Measurements from ENCODE around the gene NMUR1. TPM values are rescaled to one million over a fixed set of nuclear protein-coding genes. Genes with fewer than 3 reads are reported as not detected.
A peak's percentile ranks its signal among the peaks of the same experiment; 100 is the strongest.

NMUR1 gene
- total and polyA plus RNA-seq, 4 experiments from 2014 or later, result 0.05 TPM; not detected in 3

DNA sequence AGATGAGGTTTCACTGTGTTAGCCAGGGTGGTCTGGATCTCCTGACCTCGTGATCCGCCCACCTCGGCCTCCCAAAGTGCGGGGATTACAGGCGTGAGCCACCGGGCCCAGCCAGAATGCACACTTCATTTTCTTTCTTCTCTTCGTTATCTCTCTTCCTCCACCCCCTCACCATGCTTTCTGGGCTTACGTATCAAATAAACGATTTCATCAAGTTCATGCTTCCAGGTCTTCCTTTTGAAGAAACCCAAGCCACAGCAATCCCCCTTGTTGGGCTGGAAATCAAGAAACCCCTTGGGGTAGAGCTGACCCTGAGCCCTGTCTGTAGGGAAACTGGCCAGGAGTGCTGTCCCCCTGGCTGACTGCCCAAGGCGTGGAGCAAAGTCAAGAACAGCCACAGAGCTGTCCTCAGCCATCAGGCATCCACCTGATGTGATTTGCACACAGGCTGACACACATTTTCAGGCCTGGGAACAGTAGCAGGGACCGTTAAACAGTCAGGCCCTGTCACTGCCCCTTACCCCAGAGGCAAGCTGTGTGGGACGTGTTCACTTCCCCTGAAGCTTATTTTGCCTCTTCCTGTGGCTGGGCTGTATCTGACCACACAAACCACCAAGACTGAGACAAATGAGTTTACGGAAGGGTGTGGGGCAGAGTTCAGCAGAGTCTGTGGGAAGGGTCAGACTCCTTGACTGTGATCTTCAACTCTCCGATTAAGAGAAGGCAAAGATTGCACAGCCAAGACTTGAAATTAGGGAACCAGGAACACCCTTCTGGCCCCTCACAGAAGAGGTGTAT, 15.1 kb upstream of the NMUR1 start:
- ChIA-PET CTCF (ENCODE audit: partially characterized antibody) (interaction anchor here (1.2 to 2.0 kb wide), 3 partner anchors 10 to 53 kb away, joined by 3 to 12 read pairs (median 5); no protein-coding TSS in a partner anchor), POLR2A (ENCODE audit: partially characterized antibody) (interaction anchor here (0.6 to 1.2 kb wide), 4 partner anchors 13 to 115 kb away, joined by 3 to 8 read pairs (median 4); partner anchors contain the start of gene NCL)
- intact Hi-C loops (cut with micrococcal nuclease), result no loop called here
- no peaks in the 10 kb centered on the region for H3K36me3 ChIP-seq (ENCODE audit: insufficient read depth, low read length)
- H3K27me3 ChIP-seq (ENCODE audit: insufficient read depth, low read length), result no peaks in the 10 kb centered on the region
- peak overlapping the region; percentile 57 to 88 (median 72) for H3K4me3 Mint-ChIP-seq
- H3K4me3 ChIP-seq (ENCODE audit: low read length in 2 of 2), result peak overlapping the region; percentile 39 to 40
- H3K4me1 Mint-ChIP-seq, result peaks cover 25 to 58% (median 39%) of the 10 kb centered on the region in 4 donors
- peaks cover 0 to 19% (median 8%) of the 10 kb centered on the region in 8 donors for H3K9me3 Mint-ChIP-seq
- H3K27me3 Mint-ChIP-seq, result no peaks in the 10 kb centered on the region
- H3K4me1 ChIP-seq (ENCODE audit: insufficient read depth, low read length), result peaks cover 22% of the 10 kb centered on the region
- peak overlapping the region; percentile 68 to 94 (median 89) for H3K27ac Mint-ChIP-seq
- DNase-seq, result peak; percentile 21 to 49 (median 36)
- H3K36me3 Mint-ChIP-seq, result peaks cover 0 to 4% of the 10 kb centered on the region in 2 donors
- peak overlapping the region; percentile 51 for H3K27ac ChIP-seq (ENCODE audit: low read depth, low read length)
- H3K9me3 ChIP-seq (ENCODE audit: control insufficient read depth in 1 of 2, low read length in 2 of 2), result no peaks in the 10 kb centered on the region

DNA sequence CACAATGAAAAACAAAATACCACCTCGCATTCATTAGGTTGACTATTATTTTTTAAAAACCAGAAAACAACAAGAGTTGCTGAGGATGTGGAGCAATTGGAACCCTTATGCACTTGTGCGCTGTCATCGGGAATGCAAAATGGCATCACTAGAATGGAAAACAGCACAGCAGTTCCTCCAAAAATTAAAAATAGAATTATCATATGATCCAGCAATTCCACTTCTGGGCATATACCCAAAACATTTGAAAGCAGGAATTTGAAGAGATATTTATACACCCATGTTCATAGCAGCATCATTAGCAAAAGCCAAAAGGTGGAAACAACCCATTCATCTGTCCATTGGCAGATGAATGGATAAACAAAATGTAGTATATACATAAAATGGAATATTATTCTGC, 11.9 kb upstream of the NMUR1 start:
- peaks cover 20 to 50% (median 27%) of the 10 kb centered on the region in 4 donors for H3K4me1 Mint-ChIP-seq
- no peaks in the 10 kb centered on the region for H3K27me3 Mint-ChIP-seq
- intact Hi-C loops (cut with micrococcal nuclease), result no loop called here
- H3K36me3 Mint-ChIP-seq, result peaks cover 0 to 4% of the 10 kb centered on the region in 2 donors
- peaks cover 0 to 19% (median 8%) of the 10 kb centered on the region in 8 donors for H3K9me3 Mint-ChIP-seq
- ChIA-PET CTCF (ENCODE audit: partially characterized antibody) (interaction anchor here (1.0 to 1.4 kb wide), 2 partner anchors 11 to 59 kb away, joined by 3 to 4 read pairs; no protein-coding TSS in a partner anchor), POLR2A (ENCODE audit: partially characterized antibody) (no interaction called here)
- Histone ChIP-seq H3K36me3 (ENCODE audit: insufficient read depth, low read length) (no peaks in the 10 kb centered on the region), H3K4me3 (ENCODE audit: low read length in 2 of 2) (no peak overlapping the region), H3K27ac (ENCODE audit: low read depth, low read length) (no peak overlapping the region), H3K4me1 (ENCODE audit: insufficient read depth, low read length) (peaks cover 20% of the 10 kb centered on the region), H3K27me3 (ENCODE audit: insufficient read depth, low read length) (no peaks in the 10 kb centered on the region), H3K9me3 (ENCODE audit: control insufficient read depth in 1 of 2, low read length in 2 of 2) (no peaks in the 10 kb centered on the region)
- H3K27ac Mint-ChIP-seq, result no peak overlapping the region
- no peak overlapping the region for H3K4me3 Mint-ChIP-seq
- DNase-seq, result no peak

DNA sequence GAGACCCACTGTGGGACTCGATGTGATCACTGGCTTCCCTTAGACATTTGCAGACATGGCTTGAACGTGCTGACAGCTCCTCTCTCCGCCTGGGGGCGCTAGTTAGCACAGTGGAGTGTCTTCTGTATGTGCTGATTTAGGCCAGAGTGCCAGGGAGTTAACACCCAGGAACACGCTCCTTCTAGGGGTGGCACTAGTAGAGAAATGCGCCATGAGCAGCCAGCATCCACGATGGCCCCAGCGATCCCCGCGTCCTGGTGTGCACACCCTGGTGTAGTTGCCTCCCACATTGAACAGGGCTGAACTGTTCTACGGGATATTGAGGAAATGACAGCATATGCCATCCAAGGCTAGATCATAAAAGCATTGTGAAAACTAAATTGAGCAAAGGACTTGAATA, 11.4 kb upstream of the NMUR1 start:
- Mint-ChIP-seq H3K4me1 (peaks cover 20 to 49% (median 27%) of the 10 kb centered on the region in 4 donors), H3K36me3 (peaks cover 0 to 4% of the 10 kb centered on the region in 2 donors), H3K27me3 (no peaks in the 10 kb centered on the region), H3K9me3 (peaks cover 0 to 19% (median 8%) of the 10 kb centered on the region in 8 donors), H3K27ac (no peak overlapping the region), H3K4me3 (peak overlapping the region in 1 of 8 donors; percentile 25)
- Histone ChIP-seq H3K27ac (ENCODE audit: low read depth, low read length) (no peak overlapping the region), H3K36me3 (ENCODE audit: insufficient read depth, low read length) (no peaks in the 10 kb centered on the region), H3K27me3 (ENCODE audit: insufficient read depth, low read length) (no peaks in the 10 kb centered on the region), H3K4me3 (ENCODE audit: low read length in 2 of 2) (no peak overlapping the region), H3K4me1 (ENCODE audit: insufficient read depth, low read length) (peaks cover 19% of the 10 kb centered on the region), H3K9me3 (ENCODE audit: control insufficient read depth in 1 of 2, low read length in 2 of 2) (no peaks in the 10 kb centered on the region)
- CTCF ChIA-PET (ENCODE audit: partially characterized antibody), result no interaction called here
- POLR2A ChIA-PET (ENCODE audit: partially characterized antibody), result no interaction called here
- no peak for DNase-seq
- intact Hi-C loops (cut with micrococcal nuclease), result no loop called here

DNA sequence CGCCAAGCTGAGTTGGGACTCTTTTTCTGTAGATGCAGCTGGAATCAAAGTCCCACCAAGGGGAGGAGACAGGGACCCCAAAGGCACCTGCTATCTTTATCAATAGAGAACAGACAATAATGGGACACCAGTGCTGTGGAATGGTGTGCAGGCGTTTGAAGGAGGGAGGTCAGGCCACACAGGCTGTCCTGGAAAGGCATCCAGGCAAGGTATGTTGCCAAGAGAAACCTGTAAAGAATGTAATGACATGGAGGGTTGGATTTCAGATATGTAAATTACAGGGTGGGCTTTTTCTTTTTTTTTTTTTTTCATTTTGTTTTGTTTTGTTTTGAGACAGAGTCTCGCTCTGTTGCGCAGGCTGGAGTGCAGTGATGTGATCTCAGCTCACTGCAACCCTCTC, 9.7 kb upstream of the NMUR1 start:
- H3K36me3 Mint-ChIP-seq, result peaks cover 0 to 4% of the 10 kb centered on the region in 2 donors

DNA sequence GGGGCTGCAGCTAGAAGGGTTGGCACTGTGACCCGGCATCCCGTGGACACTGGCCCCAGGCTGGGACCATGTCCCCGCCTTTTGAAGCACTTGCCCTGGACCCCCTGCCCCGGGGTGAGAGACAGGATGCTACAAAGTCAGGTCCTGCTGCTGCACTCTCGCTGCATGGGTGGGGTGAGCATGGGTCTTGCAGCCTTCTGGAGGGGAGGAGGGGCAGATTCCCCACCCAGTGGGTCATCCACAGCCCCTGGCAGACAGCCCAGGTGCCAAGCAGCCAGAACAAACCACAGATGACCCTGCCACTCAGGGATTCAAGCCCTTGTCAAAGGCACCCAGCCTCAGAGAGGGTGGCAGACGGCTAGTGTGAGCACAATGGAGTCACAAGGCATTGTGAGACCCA, 5.7 kb upstream of the NMUR1 start:
- ChIA-PET CTCF (ENCODE audit: partially characterized antibody) (interaction anchor here (1.1 to 1.4 kb wide), 2 partner anchors 19 to 22 kb away, joined by 3 to 4 read pairs; no protein-coding TSS in a partner anchor), POLR2A (ENCODE audit: partially characterized antibody) (no interaction called here)
- Mint-ChIP-seq H3K9me3 (no peaks in the 10 kb centered on the region), H3K36me3 (no peaks in the 10 kb centered on the region), H3K27me3 (no peaks in the 10 kb centered on the region), H3K4me1 (peaks cover 5 to 32% (median 17%) of the 10 kb centered on the region in 4 donors), H3K4me3 (no peak overlapping the region), H3K27ac (no peak overlapping the region)
- intact Hi-C loops (cut with micrococcal nuclease), result no loop called here
- peaks cover 2% of the 10 kb centered on the region for H3K4me1 ChIP-seq (ENCODE audit: insufficient read depth, low read length)
- H3K4me3 ChIP-seq (ENCODE audit: low read length in 2 of 2), result no peak overlapping the region
- no peaks in the 10 kb centered on the region for H3K36me3 ChIP-seq (ENCODE audit: insufficient read depth, low read length)
- H3K9me3 ChIP-seq (ENCODE audit: control insufficient read depth in 1 of 2, low read length in 2 of 2), result no peaks in the 10 kb centered on the region
- DNase-seq, result no peak
- no peak overlapping the region for H3K27ac ChIP-seq (ENCODE audit: low read depth, low read length)
- no peaks in the 10 kb centered on the region for H3K27me3 ChIP-seq (ENCODE audit: insufficient read depth, low read length)

More for the DNA sequence above, 9.7 kb upstream of the NMUR1 start:
- POLR2A ChIA-PET (ENCODE audit: partially characterized antibody), result no interaction called here
- no peak for DNase-seq
- intact Hi-C loops (cut with micrococcal nuclease), result no loop called here
- H3K4me1 Mint-ChIP-seq, result peaks cover 4 to 35% (median 18%) of the 10 kb centered on the region in 4 donors
- CTCF ChIA-PET (ENCODE audit: partially characterized antibody), result interaction anchor here (0.7 to 1.9 kb wide), 6 partner anchors 10 to 57 kb away, joined by 3 to 7 read pairs (median 5); partner anchors contain the start of gene NMUR1
- Histone ChIP-seq H3K9me3 (ENCODE audit: control insufficient read depth in 1 of 2, low read length in 2 of 2) (no peaks in the 10 kb centered on the region), H3K27me3 (ENCODE audit: insufficient read depth, low read length) (no peaks in the 10 kb centered on the region), H3K27ac (ENCODE audit: low read depth, low read length) (no peak overlapping the region), H3K4me3 (ENCODE audit: low read length in 2 of 2) (no peak overlapping the region), H3K36me3 (ENCODE audit: insufficient read depth, low read length) (no peaks in the 10 kb centered on the region), H3K4me1 (ENCODE audit: insufficient read depth, low read length) (peaks cover 2% of the 10 kb centered on the region)
- H3K27me3 Mint-ChIP-seq, result no peaks in the 10 kb centered on the region
- H3K27ac Mint-ChIP-seq, result peak overlapping the region in 1 of 7 donors; percentile 39
- peaks cover 0 to 19% (median 8%) of the 10 kb centered on the region in 8 donors for H3K9me3 Mint-ChIP-seq
- peak overlapping the region in 1 of 8 donors; percentile 35 for H3K4me3 Mint-ChIP-seq

DNA sequence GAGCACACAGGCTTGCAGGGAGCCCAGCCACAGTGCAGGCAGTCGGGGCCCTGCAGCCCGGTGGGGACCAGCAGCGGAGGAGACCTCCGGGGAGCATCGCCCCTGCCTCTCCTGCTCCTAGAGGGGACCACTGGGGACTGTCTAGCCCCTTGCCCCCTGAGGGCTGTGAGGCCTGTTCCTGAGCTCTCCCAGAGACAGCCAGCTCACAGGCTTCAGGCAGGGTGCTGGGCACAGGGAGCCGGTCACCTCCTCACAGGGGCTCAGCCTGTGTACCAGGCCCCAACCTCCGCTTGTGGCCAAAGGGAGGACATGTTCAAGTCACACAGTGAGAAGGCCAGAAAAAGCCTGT, 3.5 kb upstream of the NMUR1 start:
- Mint-ChIP-seq H3K4me3 (no peak overlapping the region), H3K36me3 (no peaks in the 10 kb centered on the region), H3K27ac (no peak overlapping the region), H3K4me1 (peaks cover 7 to 38% (median 21%) of the 10 kb centered on the region in 4 donors), H3K9me3 (no peaks in the 10 kb centered on the region), H3K27me3 (peaks cover 0 to 4% of the 10 kb centered on the region in 2 donors)
- Histone ChIP-seq H3K27ac (ENCODE audit: low read depth, low read length) (no peak overlapping the region), H3K4me3 (ENCODE audit: low read length in 2 of 2) (no peak overlapping the region), H3K9me3 (ENCODE audit: control insufficient read depth in 1 of 2, low read length in 2 of 2) (no peaks in the 10 kb centered on the region), H3K27me3 (ENCODE audit: insufficient read depth, low read length) (no peaks in the 10 kb centered on the region), H3K36me3 (ENCODE audit: insufficient read depth, low read length) (no peaks in the 10 kb centered on the region), H3K4me1 (ENCODE audit: insufficient read depth, low read length) (peaks cover 17% of the 10 kb centered on the region)
- CTCF ChIA-PET (ENCODE audit: partially characterized antibody), result interaction anchor here (1.1 to 3.1 kb wide), 6 partner anchors 17 to 27 kb away, joined by 4 to 15 read pairs (median 9); no protein-coding TSS in a partner anchor
- DNase-seq, result no peak
- POLR2A ChIA-PET (ENCODE audit: partially characterized antibody), result no interaction called here
- intact Hi-C loops (cut with micrococcal nuclease), result no loop called here

DNA sequence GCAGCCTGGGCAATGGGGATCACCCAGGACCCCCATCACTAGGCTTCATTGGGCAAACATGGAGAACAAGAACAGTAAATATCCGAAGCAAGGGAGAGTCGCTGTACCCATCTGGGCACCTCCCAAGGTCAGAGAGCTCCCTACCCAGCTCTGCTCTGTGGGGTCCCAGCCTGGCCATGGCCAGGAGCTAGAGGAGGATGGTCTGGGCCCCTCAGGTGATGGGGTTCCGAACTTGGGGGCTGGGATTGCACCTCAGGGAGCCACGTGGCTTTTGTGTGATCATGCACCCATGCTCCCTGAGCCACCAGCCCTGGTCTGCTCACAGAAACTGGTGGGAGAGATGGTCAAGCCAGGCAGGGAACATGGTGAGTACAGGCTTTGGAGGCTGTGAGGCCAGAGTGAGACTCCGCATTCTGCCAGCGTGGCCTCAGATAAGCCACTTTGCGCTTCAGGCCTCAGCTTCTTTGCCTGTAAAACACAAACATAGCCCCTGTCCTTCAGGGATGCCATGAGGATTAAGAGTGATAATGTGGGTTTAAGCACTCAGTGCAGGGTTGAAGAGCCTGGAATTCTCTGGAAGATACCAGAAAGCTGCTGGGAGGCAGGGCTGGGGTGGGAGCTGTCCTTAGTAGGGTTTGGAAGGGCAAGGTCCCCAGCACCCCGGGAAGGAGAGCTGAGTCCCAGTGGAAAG, 3.0 kb upstream of the NMUR1 start:
- Mint-ChIP-seq H3K36me3 (no peaks in the 10 kb centered on the region), H3K4me3 (no peak overlapping the region), H3K27ac (peak overlapping the region in 1 of 7 donors; percentile 56), H3K4me1 (peaks cover 7 to 42% (median 23%) of the 10 kb centered on the region in 4 donors), H3K27me3 (peaks cover 0 to 5% of the 10 kb centered on the region in 2 donors), H3K9me3 (no peaks in the 10 kb centered on the region)
- intact Hi-C loops (cut with micrococcal nuclease), result no loop called here
- ChIA-PET POLR2A (ENCODE audit: partially characterized antibody) (interaction anchor here (1.1 to 1.4 kb wide), 2 partner anchors 9 to 12 kb away, joined by 3 to 4 read pairs; no protein-coding TSS in a partner anchor), CTCF (ENCODE audit: partially characterized antibody) (interaction anchor here (1.1 to 3.1 kb wide), 6 partner anchors 16 to 28 kb away, joined by 4 to 15 read pairs (median 9); no protein-coding TSS in a partner anchor)
- Histone ChIP-seq H3K4me3 (ENCODE audit: low read length in 2 of 2) (no peak overlapping the region), H3K27ac (ENCODE audit: low read depth, low read length) (no peak overlapping the region), H3K9me3 (ENCODE audit: control insufficient read depth in 1 of 2, low read length in 2 of 2) (no peaks in the 10 kb centered on the region), H3K27me3 (ENCODE audit: insufficient read depth, low read length) (no peaks in the 10 kb centered on the region), H3K4me1 (ENCODE audit: insufficient read depth, low read length) (peaks cover 17% of the 10 kb centered on the region), H3K36me3 (ENCODE audit: insufficient read depth, low read length) (no peaks in the 10 kb centered on the region)
- no peak for DNase-seq
